Caki2 (cell line): ENCODE measurements around the gene WDR5B. TPM values are rescaled to one million over a fixed set of nuclear protein-coding genes. Genes with fewer than 3 reads are reported as not detected.

Source experiments
- DNase-seq: peaks from one replicate; pipeline ENCODE4 v3.0.0-alpha.2; 2015; ENCODE audit warnings: low read depth
- in situ Hi-C: cut with HindIII; loops from 2 replicates; pipeline ENCODE4 v1.10.0; 2016; ENCODE audit warnings: low sequenced_read_pairs, low pct_unique_long_range_greater_than_20kb, mixed read lengths
- total RNA-seq: library from RNA; depleted of rRNA; stranded (reverse); fragments of >200 nt; shearing (Covaris generic); gene quantifications from 2 replicates; pipeline ENCODE4 v1.2.3, GENCODE V29; 2014; ENCODE audit warnings: low replicate concordance

The WDR5B gene
- total RNA-seq, 1 experiment from 2014 or later, result 2.4 TPM

DNA sequence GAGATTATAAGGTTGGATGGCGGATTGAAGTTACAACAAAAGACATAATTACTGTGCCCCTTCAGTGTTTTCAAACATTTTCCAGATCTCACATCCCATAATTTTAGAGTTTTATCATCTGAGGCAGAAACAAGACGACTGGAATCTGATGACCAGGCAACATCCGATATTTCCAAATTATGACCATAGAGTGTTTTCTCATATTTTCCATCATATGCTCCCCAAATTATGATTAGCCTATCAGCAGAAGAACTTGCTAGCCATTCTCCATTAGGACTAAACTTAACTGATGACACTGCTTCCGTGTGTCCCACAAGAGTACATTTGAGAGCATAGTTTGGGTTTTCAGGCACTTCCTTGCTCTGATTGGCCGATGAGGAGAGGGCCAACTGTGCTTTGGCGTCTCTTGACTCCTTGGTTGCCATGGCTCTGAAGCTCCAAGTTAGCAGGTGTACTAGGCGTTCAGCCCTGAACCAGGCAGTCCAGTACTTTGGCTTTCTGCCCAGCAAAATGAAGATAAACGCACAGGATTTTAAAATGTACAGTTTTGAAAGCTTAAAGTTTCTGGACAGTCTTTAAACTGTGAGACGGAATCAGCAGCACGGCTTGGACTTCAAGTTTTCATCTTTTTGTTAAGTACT, 638 bp downstream of the WDR5B start:
- DNase-seq, result peak; percentile 48
- in situ Hi-C loops, result no loop called here

DNA sequence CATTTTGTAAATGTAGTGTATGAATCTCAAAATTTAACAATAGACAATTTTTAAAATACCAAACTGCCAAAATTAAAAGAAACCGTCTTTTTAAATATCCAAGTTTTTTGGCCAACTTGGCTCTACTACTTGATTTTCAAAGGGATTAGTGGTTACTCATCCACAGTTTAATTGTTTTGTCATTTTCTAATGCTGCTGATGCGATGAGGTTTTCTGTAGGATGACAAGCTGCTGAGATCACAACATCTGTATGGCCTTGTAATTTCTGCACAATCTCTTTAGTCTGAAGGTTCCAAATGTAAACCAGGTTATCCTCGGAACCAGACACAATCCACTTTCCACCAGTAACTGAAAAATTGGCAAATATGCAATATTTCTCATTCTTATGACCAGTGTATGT, 1.5 kb downstream of the WDR5B start:
- in situ Hi-C loops, result no loop called here
- DNase-seq, result no peak

DNA sequence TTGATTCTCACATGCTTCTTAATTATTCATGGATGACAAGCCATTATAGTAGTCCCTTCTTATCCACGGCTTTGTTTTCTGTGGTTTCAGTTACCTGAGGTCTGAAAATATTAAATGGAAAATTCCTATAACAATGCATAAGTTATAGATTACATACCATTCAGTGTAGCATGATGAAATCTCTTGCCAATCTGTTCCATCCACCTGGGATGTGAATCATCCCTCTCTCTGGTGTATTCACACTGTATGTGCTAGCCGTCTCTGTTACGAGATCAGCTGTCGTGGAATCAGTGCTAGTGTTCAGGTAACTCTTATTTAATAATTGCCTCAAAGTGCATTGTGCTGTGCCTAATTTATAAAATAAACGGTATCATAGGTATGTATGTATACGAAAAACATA, 5.2 kb downstream of the WDR5B start:
- no peak for DNase-seq
- in situ Hi-C loops, result no loop called here

DNA sequence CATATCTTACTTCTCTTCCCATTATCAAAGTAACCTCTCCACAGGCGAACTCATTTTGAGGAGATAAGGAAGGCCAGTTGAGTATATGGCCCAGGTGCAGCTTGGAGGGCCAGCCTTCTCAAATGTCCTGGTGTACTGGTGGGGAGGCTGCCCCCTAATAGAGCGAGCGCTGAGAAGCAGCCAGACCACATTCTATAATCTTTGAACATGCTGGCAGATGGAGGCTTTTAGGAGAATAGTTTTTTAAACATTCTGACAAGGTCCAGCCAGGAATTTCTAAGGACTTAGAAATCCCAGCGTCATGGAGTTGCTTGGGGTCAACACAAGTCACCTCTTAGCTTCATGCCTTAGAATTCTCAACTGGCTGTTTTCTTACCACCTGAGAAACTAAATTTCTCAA, 5.8 kb downstream of the WDR5B start:
- in situ Hi-C loops, result no loop called here
- DNase-seq, result no peak

DNA sequence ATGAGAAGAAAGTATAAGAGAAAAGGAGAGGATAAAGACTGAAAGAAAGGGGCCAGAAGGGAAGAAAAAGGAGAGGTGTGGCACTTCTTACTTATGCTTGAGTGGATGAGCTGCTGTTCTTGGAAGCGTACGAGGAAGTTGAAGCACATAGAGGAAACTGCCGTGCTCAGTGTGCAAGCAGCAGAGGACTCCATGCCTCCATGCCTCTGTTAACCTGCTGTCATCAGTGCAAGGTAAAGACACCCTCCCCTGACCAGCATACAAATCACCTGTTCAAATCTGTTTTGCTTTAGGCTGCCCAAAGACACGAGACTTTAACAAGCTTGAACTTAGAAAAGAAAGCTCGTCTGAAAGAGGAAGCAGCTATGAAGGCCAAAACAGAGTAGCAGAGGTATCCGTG, 6.4 kb downstream of the WDR5B start:
- in situ Hi-C loops, result no loop called here
- no peak for DNase-seq

DNA sequence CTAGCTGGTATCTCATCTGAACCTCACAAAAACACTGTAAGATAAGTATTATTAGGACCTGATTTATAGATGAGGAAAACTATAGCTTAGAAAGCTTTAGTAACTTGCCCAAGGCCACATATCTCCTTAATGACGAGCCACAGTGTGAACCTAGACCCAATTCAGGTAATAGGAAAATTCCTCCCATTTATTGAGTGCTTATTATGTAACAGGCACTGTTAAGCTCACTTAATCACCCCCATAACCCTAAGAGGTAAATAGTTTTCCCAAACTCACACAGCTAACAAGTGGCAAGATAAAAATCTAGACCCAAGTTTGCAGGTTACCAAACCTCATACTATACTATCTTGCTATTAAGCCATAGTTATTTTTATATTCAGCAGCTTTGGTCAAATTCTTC, 7.9 kb downstream of the WDR5B start:
- no peak for DNase-seq
- in situ Hi-C loops, result no loop called here

DNA sequence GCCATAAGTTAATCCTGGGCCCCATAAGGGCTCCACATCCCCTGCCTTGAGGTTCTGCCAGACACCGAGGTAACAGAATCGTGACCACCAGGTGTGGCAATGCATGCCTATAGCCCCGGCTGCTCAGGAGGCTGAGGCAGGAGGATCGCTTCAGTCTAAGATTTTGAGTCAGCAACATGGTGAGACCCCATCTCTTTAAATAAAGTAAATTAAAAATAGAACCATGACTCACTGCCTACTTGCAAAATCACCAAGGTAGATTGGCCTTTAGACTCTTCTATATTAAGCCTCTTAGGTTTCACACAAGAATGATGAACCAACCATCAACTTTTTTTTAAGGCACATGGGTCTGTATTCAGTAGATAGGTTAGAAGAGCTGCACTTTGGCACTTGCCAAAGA, 9.7 kb downstream of the WDR5B start:
- in situ Hi-C loops, result no loop called here
- no peak for DNase-seq

DNA sequence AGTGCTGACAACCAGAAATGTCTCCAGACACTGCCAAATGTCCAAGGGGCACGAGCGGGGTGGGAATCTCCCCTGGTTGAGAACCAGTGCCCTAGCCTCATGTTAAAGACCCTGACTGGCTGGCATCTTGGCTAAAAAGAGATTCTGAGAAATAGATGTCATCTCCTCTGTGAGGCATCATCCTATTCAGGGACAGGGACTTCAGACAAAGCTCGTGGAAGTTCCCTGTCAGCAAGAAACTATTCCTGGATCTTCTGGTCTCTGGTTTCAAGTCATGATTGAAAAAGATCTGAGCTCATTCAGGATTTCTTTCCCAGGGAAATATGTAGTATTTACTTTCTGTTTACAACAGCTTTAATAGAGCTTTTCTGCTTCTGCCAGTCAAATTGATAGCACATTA, 10.8 kb downstream of the WDR5B start:
- DNase-seq, result no peak
- in situ Hi-C loops, result no loop called here

DNA sequence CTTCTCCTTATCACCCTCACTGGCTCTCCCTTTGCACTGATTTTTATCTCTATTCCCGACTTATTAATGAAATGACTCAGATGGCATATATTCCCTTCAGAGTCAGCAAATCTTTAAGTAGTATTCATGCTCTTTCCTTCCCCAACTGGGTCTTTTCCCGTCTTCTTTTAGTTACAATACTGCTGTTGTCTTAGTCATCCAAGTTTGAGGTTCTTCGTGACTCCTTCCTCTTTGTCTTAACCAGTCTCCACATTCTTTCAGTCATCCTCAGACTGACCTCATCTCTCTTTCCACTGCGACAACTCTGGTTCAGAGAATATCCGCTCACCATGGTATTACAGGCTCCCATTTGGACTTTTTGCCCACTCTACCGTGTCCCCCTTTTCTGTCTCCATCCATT, 12.4 kb downstream of the WDR5B start:
- DNase-seq, result no peak
- in situ Hi-C loops, result no loop called here

DNA sequence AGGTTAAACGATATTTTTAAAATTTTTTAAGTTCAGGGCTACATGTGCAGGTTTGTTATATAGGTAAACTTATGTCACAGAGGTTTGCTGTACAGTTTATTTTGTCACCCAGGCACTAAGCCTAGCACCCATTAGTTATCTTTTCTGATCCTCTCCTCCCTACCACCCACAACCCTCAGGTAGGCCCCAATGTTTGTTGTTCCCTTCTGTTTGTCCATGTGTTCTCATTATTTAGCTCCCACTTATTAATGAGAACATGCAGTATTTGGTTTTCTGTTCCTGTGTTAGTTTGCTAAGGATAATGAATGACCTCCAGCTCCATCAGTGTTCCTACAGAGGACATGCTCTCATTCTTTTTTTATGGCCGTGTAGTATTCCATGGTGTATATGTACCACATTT, 16.9 kb downstream of the WDR5B start:
- in situ Hi-C loops, result no loop called here
- DNase-seq, result no peak

DNA sequence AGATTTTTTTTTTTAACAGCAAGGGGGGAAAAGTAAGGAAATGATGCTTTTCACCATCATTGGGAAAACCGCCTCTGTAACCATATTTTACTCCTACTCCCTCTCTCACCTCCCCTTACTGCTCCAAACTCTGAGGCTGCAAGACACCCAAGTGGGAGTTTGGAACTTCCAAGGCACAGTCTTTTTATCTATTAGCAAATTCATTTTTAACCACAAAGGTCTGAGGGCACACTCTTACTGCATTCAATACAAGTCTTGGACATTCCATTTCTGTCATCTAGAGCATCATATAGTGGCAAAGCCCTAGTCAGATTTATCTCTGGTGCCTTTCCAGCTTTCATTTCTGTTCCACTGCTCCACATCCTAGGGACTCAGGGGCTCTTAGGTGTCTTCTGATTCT, 18.7 kb downstream of the WDR5B start:
- in situ Hi-C loops, result no loop called here
- no peak for DNase-seq

DNA sequence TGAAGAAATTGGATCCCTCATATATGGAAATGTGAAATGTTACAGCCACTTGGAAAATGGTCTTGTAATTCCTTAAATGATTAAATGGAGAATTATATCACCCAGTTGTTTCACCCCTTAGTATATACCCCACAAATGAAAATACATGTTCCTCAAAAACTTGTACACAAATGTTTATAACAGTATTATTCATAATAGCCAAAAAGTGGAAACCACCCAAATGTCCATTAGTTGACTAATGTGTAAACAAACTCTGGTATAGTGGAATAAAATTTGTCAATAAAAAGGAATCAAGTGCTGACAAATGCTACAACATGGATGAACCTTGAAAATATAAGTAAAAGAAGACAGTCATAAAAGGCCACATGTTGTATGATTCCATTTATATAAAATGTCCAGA, 19.4 kb downstream of the WDR5B start:
- DNase-seq, result no peak
- in situ Hi-C loops, result no loop called here

DNA sequence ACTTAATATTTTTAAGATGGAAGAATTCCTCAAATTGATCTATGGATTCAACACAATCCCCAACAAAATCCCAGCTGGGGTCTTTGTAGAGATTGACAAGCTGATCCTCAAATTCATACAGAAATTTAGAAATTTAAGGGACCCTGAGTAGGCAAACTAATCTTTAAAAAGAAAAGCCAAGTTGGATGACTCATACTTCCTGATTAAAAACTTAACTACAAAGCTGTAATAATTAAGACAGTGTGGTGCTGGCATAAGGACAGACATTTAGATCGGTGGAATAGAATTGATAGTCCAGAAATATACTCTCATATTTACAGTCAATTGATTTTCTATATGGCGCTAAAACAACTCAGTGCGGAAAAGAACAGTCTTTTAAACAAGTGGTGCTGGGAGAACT, 20.3 kb downstream of the WDR5B start:
- no peak for DNase-seq
- in situ Hi-C loops, result no loop called here

DNA sequence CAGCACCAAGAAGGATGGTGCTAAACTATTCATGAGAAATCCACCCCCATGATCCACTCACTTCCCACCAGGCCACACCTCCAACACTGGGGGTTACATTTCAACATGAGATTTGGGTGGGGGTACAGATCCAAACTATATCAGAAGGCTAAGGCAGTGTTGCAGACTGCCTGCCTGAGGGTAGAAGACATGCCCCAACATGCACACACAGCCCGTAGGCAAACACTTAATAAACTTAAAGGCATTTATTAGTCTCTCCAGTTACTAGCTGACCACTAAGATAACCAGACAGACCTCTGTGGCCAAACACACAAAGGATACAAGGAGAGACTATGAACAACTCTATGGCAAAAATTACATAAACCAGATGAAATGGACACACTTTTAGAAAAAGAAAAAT, 21.7 kb downstream of the WDR5B start:
- DNase-seq, result no peak
- in situ Hi-C loops, result no loop called here

DNA sequence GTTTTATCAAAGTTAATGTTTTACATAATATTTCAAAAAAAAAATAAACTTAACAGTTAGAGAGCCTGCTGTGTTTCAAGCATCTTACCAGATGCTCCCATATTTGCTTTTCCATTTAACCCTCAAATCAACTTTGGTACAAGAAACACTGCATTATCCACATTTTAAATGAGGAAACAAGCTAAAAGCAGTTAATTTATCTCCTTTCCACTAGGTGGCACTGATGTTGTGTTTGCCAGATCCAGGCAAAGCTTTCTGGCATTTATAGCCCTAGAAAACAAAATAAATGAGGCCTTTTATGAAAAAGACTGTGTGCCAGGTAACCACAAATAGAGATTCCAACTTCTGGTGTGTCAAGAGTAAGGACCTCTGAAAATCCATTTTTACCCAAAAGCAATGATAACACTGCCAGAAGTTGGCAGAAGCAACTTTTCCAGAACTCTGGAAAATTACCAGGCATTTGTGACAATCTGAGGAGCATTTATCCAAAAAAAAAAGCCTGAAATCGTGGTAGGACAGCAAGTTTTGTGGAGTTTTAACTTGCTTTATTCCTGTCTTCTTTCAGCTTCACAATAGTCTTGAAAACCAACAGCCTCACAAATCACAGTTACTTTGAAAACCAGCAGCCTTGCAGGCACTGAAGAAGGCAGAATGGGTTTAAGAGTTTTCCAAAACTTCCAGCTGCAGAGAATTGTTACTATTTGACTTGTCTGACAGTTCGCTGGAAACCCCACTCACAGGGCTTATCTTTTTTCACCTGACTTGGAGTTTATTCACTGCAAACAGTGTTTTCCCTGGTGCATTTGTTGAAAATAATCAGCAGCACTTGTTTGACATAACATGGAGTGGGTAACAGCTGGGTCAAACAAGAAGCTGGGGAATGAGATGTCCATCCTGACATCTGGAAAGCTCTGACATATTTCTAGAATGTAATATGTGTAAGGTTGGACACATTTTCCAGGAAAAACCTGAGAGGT, 22.7 kb downstream of the WDR5B start:
- in situ Hi-C loops, result no loop called here

DNA sequence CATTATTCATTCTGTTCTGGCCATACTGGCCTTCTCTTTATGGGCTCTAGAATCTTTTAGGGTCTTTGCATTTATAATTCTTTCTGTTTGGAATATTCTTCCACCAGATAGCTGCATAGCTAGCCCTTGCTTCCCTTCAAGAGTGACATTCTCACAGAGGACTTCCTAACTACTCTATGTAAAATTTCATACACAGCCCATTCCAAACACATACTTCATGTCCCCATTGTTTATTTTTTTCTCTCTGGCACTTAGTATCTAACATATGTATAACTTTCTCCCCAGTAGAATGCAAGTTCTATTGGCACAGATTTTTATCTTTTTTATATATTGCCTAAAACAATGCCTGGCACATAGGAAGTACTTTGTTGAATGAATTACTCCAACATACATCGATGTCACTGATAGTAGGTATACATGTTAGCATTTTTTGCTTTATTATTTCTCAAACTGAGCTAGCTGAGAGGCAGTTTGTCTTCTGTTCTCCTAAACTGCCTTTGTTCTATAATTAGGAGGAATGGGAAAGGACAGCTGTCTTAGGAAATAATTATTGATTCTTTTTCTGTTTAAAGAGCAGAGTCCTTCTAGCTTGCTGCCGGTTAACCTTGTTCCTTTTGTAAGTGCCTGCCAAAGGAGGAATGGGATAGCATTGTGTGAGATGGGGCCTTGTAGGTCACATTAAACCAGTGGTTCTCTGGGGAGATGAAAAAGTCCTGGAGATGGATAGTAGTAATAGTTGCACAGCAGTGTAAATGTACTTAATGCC, 24.0 kb downstream of the WDR5B start:
- in situ Hi-C loops, result no loop called here
- DNase-seq, result no peak

More for the DNA sequence above, 22.7 kb downstream of the WDR5B start:
- peak; percentile 8 for DNase-seq

DNA sequence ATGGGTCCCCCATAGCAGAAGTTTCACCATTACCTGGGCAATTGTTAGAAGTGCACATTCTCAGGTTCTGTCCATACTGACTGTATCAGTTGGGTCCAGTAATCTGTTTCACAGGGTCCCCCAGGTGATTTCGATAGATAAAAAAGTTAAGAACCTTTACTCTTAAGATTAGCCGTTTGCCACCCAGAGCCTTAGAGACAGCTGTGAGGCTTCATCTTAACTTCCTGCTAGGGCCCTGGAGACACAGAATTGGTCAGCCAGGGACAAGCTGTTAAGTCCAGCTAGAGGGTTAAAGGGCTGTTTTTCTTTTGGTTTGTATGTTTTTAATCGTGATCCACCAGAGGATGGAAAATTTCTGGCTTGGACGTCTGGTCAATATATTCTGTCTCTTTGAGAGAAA, 25.2 kb downstream of the WDR5B start:
- DNase-seq, result no peak
- in situ Hi-C loops, result no loop called here

DNA sequence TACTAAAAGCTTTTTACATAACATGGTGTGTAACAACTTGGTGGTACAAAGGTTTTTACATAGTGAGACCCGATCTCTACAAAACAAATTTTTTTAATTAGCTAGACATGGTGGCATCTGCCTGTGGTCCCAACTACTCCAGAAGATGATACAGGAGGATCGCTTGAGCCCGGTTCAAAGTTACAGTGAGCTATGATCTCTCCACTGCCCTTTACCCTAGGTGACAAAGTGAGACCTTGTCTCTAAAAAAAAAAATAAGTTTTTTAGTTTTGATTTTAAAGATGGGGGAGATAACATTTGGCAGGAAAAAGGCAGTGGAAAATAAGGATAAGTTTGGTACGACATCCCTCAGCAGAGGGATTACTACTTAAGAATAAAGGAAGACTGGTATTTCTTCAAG, 26.0 kb downstream of the WDR5B start:
- in situ Hi-C loops, result no loop called here
- no peak for DNase-seq

DNA sequence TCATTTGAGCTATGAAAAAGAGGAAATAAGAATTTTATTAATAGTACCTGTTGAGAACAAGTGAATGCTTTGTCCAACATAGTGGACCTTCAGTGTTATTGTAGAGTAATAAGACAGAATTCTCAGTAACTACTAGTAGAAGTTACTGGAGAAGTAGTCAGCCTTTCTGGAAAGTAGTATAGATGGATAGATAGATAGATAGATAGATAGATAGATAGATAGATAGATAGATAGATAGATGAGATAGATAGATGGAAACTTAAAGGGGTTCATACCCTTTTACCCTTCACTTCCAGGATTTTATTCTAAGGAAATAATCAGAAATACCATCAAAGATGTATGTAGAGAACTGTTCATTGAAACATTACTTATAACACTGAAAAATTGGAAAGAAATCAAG, 26.7 kb downstream of the WDR5B start:
- no peak for DNase-seq
- in situ Hi-C loops, result no loop called here
